HG03097 (cell line): ENCODE measurements around the gene RTL1.

Experiments used
- ATAC-seq: cut with Tn5 transposase; IDR thresholded peaks from one replicate; pipeline ENCODE4 v1.9.1; 2021; ENCODE audit not compliant: unreplicated experiment, low FRiP score

The RTL1 gene

GRCh38 chr14:100867631-100868315 is 35.7 kb downstream of the RTL1 start:
- ATAC-seq = no peak

GRCh38 chr14:100866666-100867630 is 36.6 kb downstream of the RTL1 start:
- ATAC-seq = no peak

- ATAC-seq = no peak
Measured at GRCh38 chr14:100865682-100866591, 37.6 kb downstream of the RTL1 start.

- ATAC-seq = no peak
Measured at GRCh38 chr14:100864960-100865681, 38.4 kb downstream of the RTL1 start.

- no peak for ATAC-seq
Measured at GRCh38 chr14:100864206-100864605, 39.3 kb downstream of the RTL1 start.

- no peak for ATAC-seq
Measured at GRCh38 chr14:100862793-100863192, 40.7 kb downstream of the RTL1 start.

GRCh38 chr14:100862277-100862676 is 41.2 kb downstream of the RTL1 start:
- no peak for ATAC-seq

- no peak for ATAC-seq
Measured at GRCh38 chr14:100861937-100862247, 41.6 kb downstream of the RTL1 start.

- no peak for ATAC-seq
Measured at GRCh38 chr14:100861188-100861936, 42.2 kb downstream of the RTL1 start.

GRCh38 chr14:100860556-100861187 is 42.9 kb downstream of the RTL1 start:
- no peak for ATAC-seq

- ATAC-seq = no peak
Measured at GRCh38 chr14:100859781-100860180, 43.7 kb downstream of the RTL1 start.

GRCh38 chr14:100858838-100859220 is 44.7 kb downstream of the RTL1 start:
- no peak for ATAC-seq

- no peak for ATAC-seq
Measured at GRCh38 chr14:100857923-100858837, 45.3 kb downstream of the RTL1 start.

- no peak for ATAC-seq
Measured at GRCh38 chr14:100857233-100857922, 46.1 kb downstream of the RTL1 start.

GRCh38 chr14:100856056-100856950 is 47.2 kb downstream of the RTL1 start:
- ATAC-seq = no peak

- no peak for ATAC-seq
Measured at GRCh38 chr14:100855256-100855930, 48.1 kb downstream of the RTL1 start.
